ENCODE results near the gene FCRLB. TPM values are rescaled to one million over a fixed set of nuclear protein-coding genes. Genes with fewer than 3 reads are reported as not detected.

FCRLB gene
- total RNA-seq, 1 experiment from 2014 or later: not detected

- WGBS (ENCODE audit: extremely low coverage, insufficient read length, low lambda C conversion rate): no CpG with 5 or more reads among the region's 3 CpGs
- no peak overlapping the region for H3K4me2 ChIP-seq (ENCODE audit: insufficient read depth, insufficient read length, low read length)
- H3K27ac Mint-ChIP-seq: no peak overlapping the region
- no peak overlapping the region for H2BK15ac ChIP-seq (ENCODE audit: low read depth, low read length)
- no peaks in the 10 kb centered on the region for H3K79me2 ChIP-seq (ENCODE audit: insufficient read depth, low read length)
- no peak overlapping the region for H3K9ac ChIP-seq (ENCODE audit: extremely low read depth, insufficient read length, low read length)
- H3K27me3 Mint-ChIP-seq (ENCODE audit: low read depth): peaks cover 3% of the 10 kb centered on the region
- H3K4me3 Mint-ChIP-seq: no peak overlapping the region
- no peak for DNase-seq
- no peak overlapping the region for H3T11ph ChIP-seq (ENCODE audit: low read length)
- no peaks in the 10 kb centered on the region for H4K20me1 ChIP-seq (ENCODE audit: control insufficient read depth, insufficient read depth, insufficient read length)
- H2BK12ac ChIP-seq (ENCODE audit: insufficient read length, low read depth, low read length): no peak overlapping the region
- no peak overlapping the region for H4K91ac ChIP-seq (ENCODE audit: insufficient read length, low read depth, low read length)
- peaks cover 10% of the 10 kb centered on the region; the same call in 1 of the 2 replicates for H3K4me1 ChIP-seq (ENCODE audit: insufficient read depth, low read length)
- no peak overlapping the region for H3K23ac ChIP-seq (ENCODE audit: insufficient read length, low read depth, low read length)
- no peak overlapping the region for H4K5ac ChIP-seq (ENCODE audit: insufficient read length, low read depth, low read length)
- H3K56ac ChIP-seq (ENCODE audit: insufficient read length, low read depth, low read length): no peak overlapping the region
- no peak overlapping the region for H3K14ac ChIP-seq (ENCODE audit: insufficient read depth, low read length)
- no peak overlapping the region for H2BK120ac ChIP-seq (ENCODE audit: low read depth, low read length, poor library complexity, severe bottlenecking)
- no peak overlapping the region for H2BK5ac ChIP-seq (ENCODE audit: insufficient read length, low read length)
- no peaks in the 10 kb centered on the region for H3K36me3 Mint-ChIP-seq (ENCODE audit: insufficient read depth in 1 of 3, low read depth in 3 of 3)
- H3K9me3 ChIP-seq (ENCODE audit: control insufficient read depth, low read depth, low read length): no peaks in the 10 kb centered on the region
- no peak overlapping the region for H2AK5ac ChIP-seq (ENCODE audit: insufficient read length, low read length)
- no peaks in the 10 kb centered on the region for H3K9me3 Mint-ChIP-seq
- H4K8ac ChIP-seq (replicated peaks; ENCODE audit: insufficient read length, low read depth, low read length): no peak overlapping the region
- H2AFZ ChIP-seq (ENCODE audit: low read length): no peak overlapping the region
- no peak overlapping the region for H3K4ac ChIP-seq (ENCODE audit: low read depth, low read length)
- H2BK20ac ChIP-seq (ENCODE audit: low read depth, low read length, poor library complexity, severe bottlenecking): no peak overlapping the region
- H3K27me3 ChIP-seq (ENCODE audit: insufficient read depth, low read length): no peaks in the 10 kb centered on the region
- no peak for TF ChIP-seq CTCF (conservative IDR thresholded peaks at IDR 0.05)
- peaks cover 26 to 39% of the 10 kb centered on the region in 2 experiments for H3K4me1 Mint-ChIP-seq
- H3K79me1 ChIP-seq (ENCODE audit: insufficient read depth, low read depth, low read length, poor library complexity, severe bottlenecking): no peaks in the 10 kb centered on the region
- H3K18ac ChIP-seq (ENCODE audit: insufficient read length, low read depth, low read length): no peak overlapping the region
- H3K23me2 ChIP-seq (ENCODE audit: insufficient read length, low read depth, low read length, poor library complexity, severe bottlenecking): no peaks in the 10 kb centered on the region
- H3K27ac ChIP-seq (ENCODE audit: insufficient read length, low read depth, low read length): no peak overlapping the region
Measured at GRCh38 chr1:161735837-161736236, 14.5 kb downstream of the FCRLB start.
